Ovary (tissue), 9 donors: ENCODE data around the gene HPCAL1. TPM values are rescaled to one million over a fixed set of nuclear protein-coding genes. Genes with fewer than 3 reads are reported as not detected.

ENCODE experiments used
- DNase-seq, 5 donors: peaks; one replicate each; pipeline ENCODE4 v3.0.0-alpha.2; 2019 to 2020
- H3K27ac ChIP-seq, 2 donors: fragments of 200-600 bp; one replicate each; pipeline versions ENCODE4 v1.5.1 to v1.8.0; 2019 to 2022
- H3K27me3 ChIP-seq: fragments of 200-600 bp; one replicate; pipeline ENCODE4 v1.8.0; 2022
- H3K36me3 ChIP-seq: fragments of 200-600 bp; sonication (generic); one replicate; pipeline ENCODE4 v1.5.1; 2019
- H3K4me1 ChIP-seq: one replicate; pipeline ENCODE4 v1.8.1; 2013; ENCODE audit warnings: mild to moderate bottlenecking, moderate library complexity; ENCODE audit not compliant: insufficient read depth
- H3K4me3 ChIP-seq: fragments of 200-600 bp; sonication (generic); one replicate; pipeline ENCODE4 v1.5.1; 2017
- H3K9me3 ChIP-seq, 2 donors: fragments of 200-600 bp in 1 of 2; sonication (generic) in 1 of 2; one replicate each; pipeline versions ENCODE4 v1.5.1 to v1.8.1; 2013 to 2019; ENCODE audit warnings: mild to moderate bottlenecking in 1 of 2, moderate library complexity in 1 of 2
- EP300 ChIP-seq: sonication (generic); formaldehyde crosslinking; IDR thresholded peaks from one replicate; pipeline ENCODE4 v1.6.1; 2017; ENCODE audit warnings: antibody characterized with exemption
- POLR2A ChIP-seq: fragments of 450-650 bp; IDR thresholded peaks from one replicate; pipeline ENCODE4 v1.6.1; 2017; ENCODE audit warnings: antibody characterized with exemption, mild to moderate bottlenecking, moderate library complexity
- WGBS, 3 donors: extraction: QIAGEN DNeasy Blood & Tissue Kit in 1 of 3; methylation state at CpG; one replicate each; pipeline versions ENCODE4 v1.1.5 to v1.1.7; 2013 to 2017; 5-methylcytosine and 5-hydroxymethylcytosine counted together
- intact Hi-C, 4 donors: fragments of 100-400 bp; cut with DNase I; formaldehyde crosslinking; loops; one replicate each; pipeline versions ENCODE4 v1.11.0 to v1.15.1; 2022 to 2023
- polyA plus RNA-seq, 2 donors: library from polyadenylated mRNA; stranded (reverse); fragments of 200-250 nt in 1 of 2; fragments of 350-450 nt in 1 of 2; fragmentation: Illumina TruSeq in 1 of 2; extraction: RNeasy Lipid Tissue Mini Kit (QIAGEN cat#74804) in 1 of 2; gene quantifications; one replicate each; pipeline ENCODE4 v1.2.3, GENCODE V29; 2013 to 2014
- total RNA-seq, 7 donors: library from RNA; depleted of rRNA in 2 of 7; stranded (reverse); fragments of >200 nt in 2 of 7; fragmentation: NEBNext Ultra II Directional in 3 of 7; extraction: Animal tissue kit (Norgen Biotek cat#: 25700) in 3 of 7; gene quantifications; one replicate each; pipeline versions ENCODE4 v1.1.0 to v1.2.4, GENCODE V29; 2016 to 2023
- TF ChIP-seq, protein P1 (sequence below), 3 donors: fragments of 450-650 bp in 2 of 3; fragments of 200-600 bp in 1 of 3; IDR thresholded peaks; one replicate each; pipeline versions ENCODE4 v1.5.1 to v1.8.0; 2016 to 2022; ENCODE audit warnings: antibody characterized with exemption in 3 of 3, mild to moderate bottlenecking in 1 of 3
- donor health status: DM: no; HTN: no; CAD: no; lungs with moderate emphysema.
- donor health status: DM: no; HTN: no; CAD: no.
- donor health status: Bipolar disorder and iron deficiency.
- donor health status: DM: yes; HTN: yes; CAD: no.
- donor health status: DM: no; HTN: no; CAD: no.
- donor health status: DM: yes; HTN: yes; CAD: no.

Gene HPCAL1
- total and polyA plus RNA-seq, 9 donors = 11.4 to 69.5 (median 18.5) TPM

DNA sequence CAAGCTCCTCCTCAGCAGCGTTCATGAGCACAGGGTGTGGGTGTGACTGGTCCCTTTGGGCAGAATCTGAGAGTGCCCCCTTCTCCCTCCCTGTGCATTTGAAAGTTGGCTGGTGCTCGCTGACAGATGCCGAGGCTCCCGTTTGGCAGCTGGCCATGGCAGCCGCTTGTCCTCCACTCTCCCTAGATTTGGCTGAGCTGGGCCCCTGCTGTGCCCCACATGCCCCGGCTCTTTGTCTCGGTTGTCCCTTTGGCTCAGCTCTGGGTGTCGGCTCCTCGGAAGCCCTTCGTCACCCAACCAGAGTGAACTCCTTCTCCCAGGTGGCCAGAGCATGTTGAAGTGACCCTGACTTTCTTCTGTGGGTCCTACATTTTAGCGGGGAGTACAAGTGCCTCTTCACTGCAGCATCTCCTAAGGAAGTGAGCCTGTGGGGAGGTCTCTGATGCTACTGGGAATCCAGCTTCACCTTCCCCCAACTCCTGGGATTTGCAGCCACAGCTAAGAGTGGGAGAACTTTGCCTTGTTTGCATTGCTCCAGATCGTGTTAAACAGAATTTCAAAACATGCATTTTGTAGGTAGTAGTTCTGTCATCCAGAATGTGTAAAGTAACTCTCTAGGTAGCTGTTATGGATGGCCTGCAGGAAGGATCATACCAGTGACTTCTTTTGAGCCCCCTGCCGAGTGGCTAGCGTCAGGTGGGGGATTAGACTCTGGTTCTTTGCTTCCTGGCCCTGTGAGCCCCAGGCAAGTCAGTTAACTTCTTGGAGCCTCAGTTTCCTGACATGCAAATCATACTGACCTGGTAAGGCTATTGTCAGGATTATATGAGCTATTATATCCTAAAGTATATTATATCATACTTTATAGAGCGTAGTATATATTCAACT is 24.2 kb downstream of the HPCAL1 start:
- Histone ChIP-seq H3K4me1 (peaks cover 7% of the 10 kb centered on the region), H3K9me3 (no peaks in the 10 kb centered on the region), H3K27me3 (no peaks in the 10 kb centered on the region), H3K36me3 (no peaks in the 10 kb centered on the region), H3K27ac (no peak overlapping the region), H3K4me3 (no peak overlapping the region)
- 46 to 81% (median 52%) methylated on average over 11 to 15 of the region's 15 CpGs for WGBS, 3 donors
- peak in 1 of 5 donors; percentile 52 for DNase-seq
- intact Hi-C loops = no loop called here
- TF ChIP-seq, protein P1, sequence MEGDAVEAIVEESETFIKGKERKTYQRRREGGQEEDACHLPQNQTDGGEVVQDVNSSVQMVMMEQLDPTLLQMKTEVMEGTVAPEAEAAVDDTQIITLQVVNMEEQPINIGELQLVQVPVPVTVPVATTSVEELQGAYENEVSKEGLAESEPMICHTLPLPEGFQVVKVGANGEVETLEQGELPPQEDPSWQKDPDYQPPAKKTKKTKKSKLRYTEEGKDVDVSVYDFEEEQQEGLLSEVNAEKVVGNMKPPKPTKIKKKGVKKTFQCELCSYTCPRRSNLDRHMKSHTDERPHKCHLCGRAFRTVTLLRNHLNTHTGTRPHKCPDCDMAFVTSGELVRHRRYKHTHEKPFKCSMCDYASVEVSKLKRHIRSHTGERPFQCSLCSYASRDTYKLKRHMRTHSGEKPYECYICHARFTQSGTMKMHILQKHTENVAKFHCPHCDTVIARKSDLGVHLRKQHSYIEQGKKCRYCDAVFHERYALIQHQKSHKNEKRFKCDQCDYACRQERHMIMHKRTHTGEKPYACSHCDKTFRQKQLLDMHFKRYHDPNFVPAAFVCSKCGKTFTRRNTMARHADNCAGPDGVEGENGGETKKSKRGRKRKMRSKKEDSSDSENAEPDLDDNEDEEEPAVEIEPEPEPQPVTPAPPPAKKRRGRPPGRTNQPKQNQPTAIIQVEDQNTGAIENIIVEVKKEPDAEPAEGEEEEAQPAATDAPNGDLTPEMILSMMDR (IDR thresholded peaks at IDR 0.05) = no peak
- TF ChIP-seq POLR2A (no peak), EP300 (no peak)

DNA sequence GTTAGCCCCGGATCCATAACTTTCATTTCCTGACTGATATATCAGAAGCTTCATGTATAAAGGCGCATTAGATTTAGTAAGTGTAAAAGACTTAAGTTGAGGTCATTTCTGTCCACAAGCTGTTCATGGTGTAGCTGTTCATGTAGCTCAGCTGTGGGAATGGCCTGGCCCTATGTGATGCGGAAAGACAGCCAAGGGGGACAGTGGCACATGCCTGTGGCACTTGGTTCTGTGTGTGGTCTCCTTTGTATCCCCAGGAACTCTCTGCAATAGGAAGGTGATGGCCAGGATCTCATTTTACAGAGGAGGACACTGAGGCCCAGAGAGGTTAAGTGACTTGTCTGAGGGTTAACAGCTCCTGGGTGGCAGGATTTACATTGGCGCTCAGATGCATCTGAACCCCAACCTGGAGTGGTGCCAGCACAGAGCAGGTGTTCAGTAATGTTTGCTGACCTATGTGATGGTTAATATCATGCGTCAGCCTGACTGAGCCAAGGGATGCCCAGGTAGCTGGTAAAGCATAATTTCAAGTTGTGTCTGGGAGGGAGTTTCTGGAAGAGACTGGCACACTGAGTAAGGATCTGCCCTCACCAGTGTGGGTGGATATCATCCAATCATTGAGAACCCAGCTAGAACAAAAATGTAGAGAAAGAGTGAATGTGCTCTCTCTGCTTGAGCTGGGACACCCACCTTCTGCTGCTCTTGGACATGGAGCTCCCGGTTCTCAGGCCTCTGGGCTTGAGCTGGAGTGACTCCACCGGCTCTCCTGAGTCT is 25.4 kb downstream of the HPCAL1 start:
- Histone ChIP-seq H3K27ac (no peak overlapping the region), H3K4me3 (no peak overlapping the region), H3K36me3 (no peaks in the 10 kb centered on the region), H3K27me3 (no peaks in the 10 kb centered on the region), H3K4me1 (peaks cover 7% of the 10 kb centered on the region), H3K9me3 (no peaks in the 10 kb centered on the region)
- DNase-seq = no peak
- intact Hi-C loops = no loop called here
- 90 to 93% (median 91%) methylated on average over 7 of the region's 7 CpGs for WGBS, 3 donors
- TF ChIP-seq POLR2A (no peak), EP300 (no peak)
- TF ChIP-seq, protein P1 (IDR thresholded peaks at IDR 0.05) = no peak

DNA sequence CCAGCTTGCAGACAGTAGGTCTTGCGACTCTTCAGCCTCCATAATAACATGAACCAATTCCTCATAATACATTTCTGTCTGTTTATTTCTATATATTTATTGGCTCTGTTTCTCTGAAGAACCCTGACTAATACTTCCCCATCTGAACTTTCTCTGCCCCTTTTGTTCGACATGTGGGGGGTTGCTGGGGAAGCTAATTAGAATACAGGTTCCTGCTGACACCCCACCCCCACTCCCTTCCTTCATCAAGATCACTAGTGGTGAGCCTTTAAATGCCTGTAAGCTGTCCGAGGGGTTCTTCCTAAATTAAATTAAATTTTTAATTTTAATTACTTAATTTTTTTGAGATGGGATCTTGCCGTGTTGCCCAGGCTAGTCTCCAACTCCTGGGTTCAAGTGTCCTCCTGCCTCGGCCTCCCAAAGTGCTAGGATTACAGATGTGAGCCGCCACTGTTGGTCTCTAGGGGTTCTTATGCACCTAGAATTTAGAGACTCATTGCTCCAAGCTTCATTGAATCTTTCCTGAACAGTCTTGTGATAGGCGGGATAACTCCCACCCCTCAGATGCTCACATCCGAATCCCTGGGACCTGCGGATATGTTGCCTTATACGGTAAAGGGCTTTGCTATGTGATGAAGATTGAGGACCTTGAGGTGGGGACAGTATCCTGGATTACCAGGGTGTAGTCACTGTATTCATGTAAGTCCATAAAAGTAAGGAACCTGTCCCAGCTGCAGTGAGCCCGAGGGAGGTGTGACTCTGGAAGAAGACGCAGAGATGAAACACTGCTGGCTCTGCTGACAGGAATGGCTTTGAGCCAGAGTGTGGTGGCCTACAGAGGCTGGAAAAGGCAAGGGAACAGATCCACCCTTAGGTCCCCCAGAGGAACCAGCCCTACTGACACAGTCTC is 26.2 kb downstream of the HPCAL1 start:
- WGBS, 3 donors = 90 to 96% (median 90%) methylated on average over 12 of the region's 12 CpGs
- H3K27ac ChIP-seq = no peak overlapping the region
- H3K27me3 ChIP-seq = no peaks in the 10 kb centered on the region
- H3K4me3 ChIP-seq = no peak overlapping the region
- TF ChIP-seq EP300 = no peak
- no peak for TF ChIP-seq POLR2A
- TF ChIP-seq, protein P1 (IDR thresholded peaks at IDR 0.05) = no peak
- H3K4me1 ChIP-seq = peaks cover 9% of the 10 kb centered on the region
- H3K36me3 ChIP-seq = no peaks in the 10 kb centered on the region
- DNase-seq = no peak
- H3K9me3 ChIP-seq = no peaks in the 10 kb centered on the region
- intact Hi-C loops = no loop called here

DNA sequence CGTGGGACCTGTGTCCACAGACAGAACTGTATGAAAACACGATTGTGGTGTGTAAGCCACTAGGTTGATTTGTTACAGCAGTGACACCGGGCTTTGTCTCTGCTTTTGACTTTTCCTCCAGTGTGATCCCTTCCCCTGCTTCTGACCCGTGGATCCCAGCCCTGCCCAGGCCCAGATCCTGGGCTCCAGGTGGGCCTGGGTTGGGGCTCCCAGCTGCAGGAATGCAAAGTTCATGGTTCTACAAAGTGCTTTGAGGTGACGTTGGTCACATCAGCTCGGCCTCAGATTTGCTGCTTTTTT is 26.8 kb downstream of the HPCAL1 start:
- DNase-seq = no peak
- TF ChIP-seq, protein P1 (IDR thresholded peaks at IDR 0.05) = no peak
- TF ChIP-seq EP300 (no peak), POLR2A (no peak)
- H3K36me3 ChIP-seq = no peaks in the 10 kb centered on the region
- intact Hi-C loops = no loop called here
- no peak overlapping the region for H3K4me3 ChIP-seq
- WGBS, 3 donors = 86 to 92% (median 88%) methylated on average over 6 of the region's 6 CpGs
- no peaks in the 10 kb centered on the region for H3K9me3 ChIP-seq
- no peaks in the 10 kb centered on the region for H3K27me3 ChIP-seq
- H3K27ac ChIP-seq = no peak overlapping the region
- peaks cover 9% of the 10 kb centered on the region for H3K4me1 ChIP-seq
